Colonic mucosa (tissue), 4 donors: ENCODE measurements around the gene TBCD. TPM values are rescaled to one million over a fixed set of nuclear protein-coding genes. Genes with fewer than 3 reads are reported as not detected.

Experiments used
- DNase-seq: peaks from one replicate; pipeline ENCODE4 v3.0.0-alpha.2; 2020
- H3K27ac ChIP-seq: fragments of 200-600 bp; one replicate; pipeline ENCODE4 v1.8.0; 2021
- H3K27me3 ChIP-seq: fragments of 200-600 bp; one replicate; pipeline ENCODE4 v1.8.0; 2021
- H3K36me3 ChIP-seq: fragments of 200-600 bp; one replicate; pipeline ENCODE4 v1.8.0; 2021
- H3K4me1 ChIP-seq: fragments of 200-600 bp; one replicate; pipeline ENCODE4 v1.8.0; 2021; ENCODE audit warnings: mild to moderate bottlenecking
- H3K4me3 ChIP-seq: fragments of 200-600 bp; one replicate; pipeline ENCODE4 v1.8.0; 2021
- H3K9ac ChIP-seq, 2 donors: one replicate each; pipeline ENCODE4 v1.7.0; 2013; ENCODE audit warnings: control low read depth in 2 of 2, low read depth in 2 of 2, low read length in 2 of 2
- H3K9me3 ChIP-seq: fragments of 200-600 bp; one replicate; pipeline ENCODE4 v1.8.0; 2021
- CTCF ChIP-seq: fragments of 200-600 bp; IDR thresholded peaks from one replicate; pipeline ENCODE4 v1.8.0; 2022; ENCODE audit warnings: antibody characterized with exemption, mild to moderate bottlenecking
- intact Hi-C: fragments of 100-400 bp; cut with DNase I; formaldehyde crosslinking; loops from one replicate; pipeline ENCODE4 v1.14.1; 2022
- total RNA-seq, 2 donors: library from RNA; stranded (reverse); fragmentation: NEBNext Ultra II Directional in 1 of 2; extraction: Animal tissue kit (Norgen Biotek cat#: 25700) in 1 of 2; gene quantifications; one replicate each; pipeline ENCODE4 v1.2.1, GENCODE V29; 2021
- donor health status: healthy.
- donor health status: DM: no; HTN: no; CAD: no.
- donor health status: DM: no; HTN: no; CAD: no.

TBCD gene
- total RNA-seq, 2 donors from 2014 or later = 49.2 to 101 TPM

- H3K27ac ChIP-seq = no peak overlapping the region
- no peak overlapping the region for H3K4me3 ChIP-seq
- no peak for DNase-seq
- H3K4me1 ChIP-seq = no peaks in the 10 kb centered on the region
- H3K36me3 ChIP-seq = peaks cover 1% of the 10 kb centered on the region
- intact Hi-C loops = no loop called here
- no peak for TF ChIP-seq CTCF
- H3K27me3 ChIP-seq = no peaks in the 10 kb centered on the region
- no peaks in the 10 kb centered on the region for H3K9me3 ChIP-seq
- H3K9ac ChIP-seq = no peak overlapping the region
Observed at GRCh38 chr17:82745524-82745923, 6.3 kb upstream of the TBCD start.

- no peak for TF ChIP-seq CTCF
- intact Hi-C loops = no loop called here
- Histone ChIP-seq H3K36me3 (no peaks in the 10 kb centered on the region), H3K4me1 (peaks cover 4% of the 10 kb centered on the region), H3K27me3 (no peaks in the 10 kb centered on the region), H3K4me3 (no peak overlapping the region), H3K27ac (no peak overlapping the region), H3K9ac (no peak overlapping the region), H3K9me3 (no peaks in the 10 kb centered on the region)
- no peak for DNase-seq
Observed at GRCh38 chr17:82748756-82749155, 3.1 kb upstream of the TBCD start.

- Histone ChIP-seq H3K9me3 (no peaks in the 10 kb centered on the region), H3K36me3 (no peaks in the 10 kb centered on the region), H3K27me3 (no peaks in the 10 kb centered on the region), H3K9ac (no peak overlapping the region), H3K27ac (no peak overlapping the region), H3K4me3 (no peak overlapping the region), H3K4me1 (peaks cover 4% of the 10 kb centered on the region)
- DNase-seq = no peak
- intact Hi-C loops = no loop called here
- no peak for TF ChIP-seq CTCF
Observed at GRCh38 chr17:82750241-82750908, 1.5 kb upstream of the TBCD start.

- intact Hi-C loops = no loop called here
Observed at GRCh38 chr17:82751171-82751570, 694 bp upstream of the TBCD start.

GRCh38 chr17:82752371-82753200, 721 bp downstream of the TBCD start:
- Histone ChIP-seq H3K27ac (peak overlapping the region; percentile 83), H3K9ac (peak overlapping the region; percentile 81 to 84), H3K4me1 (peaks cover 4% of the 10 kb centered on the region), H3K36me3 (no peaks in the 10 kb centered on the region), H3K9me3 (no peaks in the 10 kb centered on the region), H3K27me3 (no peaks in the 10 kb centered on the region), H3K4me3 (peak overlapping the region; percentile 91)
- intact Hi-C loops = no loop called here
- TF ChIP-seq CTCF = no peak
- DNase-seq = peak; percentile 36

More at GRCh38 chr17:82751171-82751570, 694 bp upstream of the TBCD start:
- H3K4me1 ChIP-seq = peaks cover 4% of the 10 kb centered on the region
- H3K27me3 ChIP-seq = no peaks in the 10 kb centered on the region
- no peak overlapping the region for H3K27ac ChIP-seq
- DNase-seq = no peak
- H3K36me3 ChIP-seq = no peaks in the 10 kb centered on the region
- H3K4me3 ChIP-seq = peak overlapping the region; percentile 91
- TF ChIP-seq CTCF = no peak
- H3K9me3 ChIP-seq = no peaks in the 10 kb centered on the region
- peak overlapping the region in 1 of 2 donors; percentile 69 for H3K9ac ChIP-seq
